SK-N-SH treated with all-trans-retinoic acid at 6 μM for 48 hours (cell line): ENCODE results near the gene KSR2.

Source experiments
- BACH2 ChIP-seq: fragments of 250-450 bp; sonication (Bioruptor Pico); IDR thresholded peaks from 2 replicates; pipeline ENCODE4 v1.9.0; 2021; ENCODE audit warnings: mild to moderate bottlenecking, borderline replicate concordance
- CSDC2 ChIP-seq: fragments of 250-450 bp; sonication (Bioruptor Pico); IDR thresholded peaks from 2 replicates; pipeline ENCODE4 v1.5.0; 2020; ENCODE audit warnings: mild to moderate bottlenecking, moderate library complexity
- ESRRG ChIP-seq: fragments of 250-450 bp; sonication (Bioruptor Pico); IDR thresholded peaks from 2 replicates; pipeline ENCODE4 v1.6.1; 2021; ENCODE audit warnings: mild to moderate bottlenecking
- RARB ChIP-seq: fragments of 250-450 bp; sonication (Bioruptor Pico); IDR thresholded peaks from 2 replicates; pipeline ENCODE4 v1.8.0; 2021; ENCODE audit warnings: mild to moderate bottlenecking, moderate library complexity
- TOX ChIP-seq: fragments of 250-450 bp; sonication (Bioruptor Pico); IDR thresholded peaks from 2 replicates; pipeline ENCODE4 v1.8.0; 2021; ENCODE audit warnings: mild to moderate bottlenecking, moderate library complexity, borderline replicate concordance
- ZC3H10 ChIP-seq: fragments of 250-450 bp; sonication (Bioruptor Pico); IDR thresholded peaks from 2 replicates; pipeline ENCODE4 v1.5.1; 2021; ENCODE audit warnings: mild to moderate bottlenecking, moderate library complexity
- ZFP3 ChIP-seq: fragments of 250-450 bp; sonication (Bioruptor Pico); IDR thresholded peaks from 2 replicates; pipeline ENCODE4 v1.5.0; 2020; ENCODE audit warnings: mild to moderate bottlenecking, moderate library complexity
- ZNF565 ChIP-seq: fragments of 450-650 bp; formaldehyde crosslinking; conservative IDR thresholded peaks from 2 replicates; pipeline ENCODE4 v1.5.0; 2020; ENCODE audit warnings: low read depth, mild to moderate bottlenecking, moderate library complexity
- ZNF70 ChIP-seq: fragments of 450-650 bp; formaldehyde crosslinking; IDR thresholded peaks from 2 replicates; pipeline ENCODE4 v1.5.0; 2020; ENCODE audit warnings: mild to moderate bottlenecking, moderate library complexity
- TF ChIP-seq, protein P1 (sequence below): fragments of 250-450 bp; sonication (Bioruptor Pico); IDR thresholded peaks from 2 replicates; pipeline ENCODE4 v1.8.0; 2020; ENCODE audit warnings: mild to moderate bottlenecking, moderate library complexity, borderline replicate concordance
- TF ChIP-seq, protein P2 (sequence below): fragments of 250-450 bp; sonication (Bioruptor Pico); IDR thresholded peaks from 2 replicates; pipeline ENCODE4 v1.5.1; 2021; ENCODE audit warnings: mild to moderate bottlenecking, moderate library complexity
- TF ChIP-seq, protein P3 (sequence below): fragments of 250-450 bp; sonication (Bioruptor Pico); IDR thresholded peaks from 2 replicates; pipeline ENCODE4 v1.5.1; 2020; ENCODE audit warnings: low read depth, mild to moderate bottlenecking, moderate library complexity

DNA sequence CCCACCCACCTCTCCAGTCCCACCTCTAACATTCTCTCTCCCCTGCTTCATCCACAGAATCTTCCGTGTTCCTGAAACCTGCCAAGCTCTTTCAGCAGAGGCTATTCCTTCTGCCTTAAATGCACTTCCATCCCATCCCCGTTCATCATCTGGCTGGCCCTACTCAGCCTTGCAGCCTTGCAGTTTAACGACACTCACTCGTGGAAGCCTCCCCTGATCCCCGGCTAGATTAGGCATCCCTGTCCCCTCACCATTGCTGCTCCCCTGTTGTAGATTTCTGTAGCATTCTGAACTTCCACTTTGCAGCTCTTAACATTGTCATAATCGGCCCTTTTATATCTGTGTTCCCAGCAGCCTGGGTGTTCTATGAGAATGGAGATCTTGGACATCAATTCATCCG, 326.9 kb downstream of the KSR2 start:
- TF ChIP-seq ESRRG (no peak), TOX (CRISPR knock-in tag) (no peak), RARB (CRISPR knock-in tag) (no peak), ZC3H10 (CRISPR knock-in tag) (no peak), BACH2 (CRISPR knock-in tag) (no peak), CSDC2 (no peak), ZNF565 (no peak), ZFP3 (CRISPR knock-in tag) (no peak), ZNF70 (CRISPR knock-in tag) (no peak)
- TF ChIP-seq, protein P1, sequence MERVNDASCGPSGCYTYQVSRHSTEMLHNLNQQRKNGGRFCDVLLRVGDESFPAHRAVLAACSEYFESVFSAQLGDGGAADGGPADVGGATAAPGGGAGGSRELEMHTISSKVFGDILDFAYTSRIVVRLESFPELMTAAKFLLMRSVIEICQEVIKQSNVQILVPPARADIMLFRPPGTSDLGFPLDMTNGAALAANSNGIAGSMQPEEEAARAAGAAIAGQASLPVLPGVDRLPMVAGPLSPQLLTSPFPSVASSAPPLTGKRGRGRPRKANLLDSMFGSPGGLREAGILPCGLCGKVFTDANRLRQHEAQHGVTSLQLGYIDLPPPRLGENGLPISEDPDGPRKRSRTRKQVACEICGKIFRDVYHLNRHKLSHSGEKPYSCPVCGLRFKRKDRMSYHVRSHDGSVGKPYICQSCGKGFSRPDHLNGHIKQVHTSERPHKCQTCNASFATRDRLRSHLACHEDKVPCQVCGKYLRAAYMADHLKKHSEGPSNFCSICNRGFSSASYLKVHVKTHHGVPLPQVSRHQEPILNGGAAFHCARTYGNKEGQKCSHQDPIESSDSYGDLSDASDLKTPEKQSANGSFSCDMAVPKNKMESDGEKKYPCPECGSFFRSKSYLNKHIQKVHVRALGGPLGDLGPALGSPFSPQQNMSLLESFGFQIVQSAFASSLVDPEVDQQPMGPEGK, result no peak
- TF ChIP-seq, protein P2, sequence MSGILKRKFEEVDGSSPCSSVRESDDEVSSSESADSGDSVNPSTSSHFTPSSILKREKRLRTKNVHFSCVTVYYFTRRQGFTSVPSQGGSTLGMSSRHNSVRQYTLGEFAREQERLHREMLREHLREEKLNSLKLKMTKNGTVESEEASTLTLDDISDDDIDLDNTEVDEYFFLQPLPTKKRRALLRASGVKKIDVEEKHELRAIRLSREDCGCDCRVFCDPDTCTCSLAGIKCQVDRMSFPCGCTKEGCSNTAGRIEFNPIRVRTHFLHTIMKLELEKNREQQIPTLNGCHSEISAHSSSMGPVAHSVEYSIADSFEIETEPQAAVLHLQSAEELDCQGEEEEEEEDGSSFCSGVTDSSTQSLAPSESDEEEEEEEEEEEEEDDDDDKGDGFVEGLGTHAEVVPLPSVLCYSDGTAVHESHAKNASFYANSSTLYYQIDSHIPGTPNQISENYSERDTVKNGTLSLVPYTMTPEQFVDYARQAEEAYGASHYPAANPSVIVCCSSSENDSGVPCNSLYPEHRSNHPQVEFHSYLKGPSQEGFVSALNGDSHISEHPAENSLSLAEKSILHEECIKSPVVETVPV (CRISPR knock-in tag), result no peak
- TF ChIP-seq, protein P3, sequence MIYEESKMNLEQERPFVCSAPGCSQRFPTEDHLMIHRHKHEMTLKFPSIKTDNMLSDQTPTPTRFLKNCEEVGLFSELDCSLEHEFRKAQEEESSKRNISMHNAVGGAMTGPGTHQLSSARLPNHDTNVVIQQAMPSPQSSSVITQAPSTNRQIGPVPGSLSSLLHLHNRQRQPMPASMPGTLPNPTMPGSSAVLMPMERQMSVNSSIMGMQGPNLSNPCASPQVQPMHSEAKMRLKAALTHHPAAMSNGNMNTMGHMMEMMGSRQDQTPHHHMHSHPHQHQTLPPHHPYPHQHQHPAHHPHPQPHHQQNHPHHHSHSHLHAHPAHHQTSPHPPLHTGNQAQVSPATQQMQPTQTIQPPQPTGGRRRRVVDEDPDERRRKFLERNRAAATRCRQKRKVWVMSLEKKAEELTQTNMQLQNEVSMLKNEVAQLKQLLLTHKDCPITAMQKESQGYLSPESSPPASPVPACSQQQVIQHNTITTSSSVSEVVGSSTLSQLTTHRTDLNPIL (CRISPR knock-in tag), result no peak
